Astrocyte (in vitro differentiated cells and primary cell): ENCODE results near the gene CRAT. TPM values are rescaled to one million over a fixed set of nuclear protein-coding genes. Genes with fewer than 3 reads are reported as not detected.

Experiments used
- total RNA-seq: library from RNA; stranded (reverse); gene quantifications from 2 replicates; pipeline ENCODE4 v1.2.1, GENCODE V29; 2021

The CRAT gene
- total RNA-seq, 1 donor from 2014 or later: 21.2 TPM

Other genes starting within 250 kb of the CRAT start
- gene KYAT1, start 228.8 kb downstream of the CRAT start, total RNA-seq: 9.3 and 10.1 TPM in 2 replicates
- 103 and 104 TPM in 2 replicates for gene LRRC8A, start 228.7 kb downstream of the CRAT start, total RNA-seq
- gene PHYHD1, start 189.8 kb downstream of the CRAT start, total RNA-seq: 4.6 and 6.1 TPM in 2 replicates
- gene DOLK, start 163.2 kb downstream of the CRAT start, total RNA-seq: 19.8 and 22.1 TPM in 2 replicates
- 40.4 and 45.6 TPM in 2 replicates for gene NUP188, start 163.1 kb downstream of the CRAT start, total RNA-seq
- gene SH3GLB2, start 82.5 kb downstream of the CRAT start, total RNA-seq: 35.0 and 38.0 TPM in 2 replicates
- 23.1 and 23.8 TPM in 2 replicates for gene MIGA2, start 74.2 kb downstream of the CRAT start, total RNA-seq
- 14.9 and 17.9 TPM in 2 replicates for gene DOLPP1, start 29.7 kb downstream of the CRAT start, total RNA-seq
- gene PTPA, start 622 bp upstream of the CRAT start, total RNA-seq: 122 and 134 TPM in 2 replicates
- 47.0 and 55.0 TPM in 2 replicates for gene IER5L, start 67.5 kb upstream of the CRAT start, total RNA-seq